GM19240 (cell line): Measurements from ENCODE around the gene HOXC11.
A peak's percentile ranks its signal among the peaks of the same experiment; 100 is the strongest.

Source experiments
- DNase-seq: peaks from one replicate; pipeline ENCODE4 v3.0.0; 2011; ENCODE audit warnings: low spot score; ENCODE audit not compliant: insufficient read length

Gene HOXC11

GRCh38 chr12:54009171-54010052 is 36.5 kb downstream of the HOXC11 start:
- no peak for DNase-seq

GRCh38 chr12:54010053-54010971 is 37.4 kb downstream of the HOXC11 start:
- DNase-seq = no peak

- DNase-seq = no peak
Measured at GRCh38 chr12:54010972-54011664, 38.2 kb downstream of the HOXC11 start.

GRCh38 chr12:54011665-54012532 is 39.0 kb downstream of the HOXC11 start:
- no peak for DNase-seq

- no peak for DNase-seq
Measured at GRCh38 chr12:54012631-54013409, 39.9 kb downstream of the HOXC11 start.

- no peak for DNase-seq
Measured at GRCh38 chr12:54014377-54015017, 41.6 kb downstream of the HOXC11 start.

GRCh38 chr12:54015018-54015931 is 42.3 kb downstream of the HOXC11 start:
- no peak for DNase-seq

- DNase-seq = no peak
Measured at GRCh38 chr12:54016051-54016450, 43.1 kb downstream of the HOXC11 start.

- DNase-seq = no peak
Measured at GRCh38 chr12:54016478-54016964, 43.6 kb downstream of the HOXC11 start.

GRCh38 chr12:54017027-54017788 is 44.3 kb downstream of the HOXC11 start:
- DNase-seq = no peak

GRCh38 chr12:54017878-54018467 is 45.0 kb downstream of the HOXC11 start:
- DNase-seq = peak; percentile 90

- DNase-seq = no peak
Measured at GRCh38 chr12:54018468-54018984, 45.6 kb downstream of the HOXC11 start.

- no peak for DNase-seq
Measured at GRCh38 chr12:54019091-54019811, 46.3 kb downstream of the HOXC11 start.

- DNase-seq = no peak
Measured at GRCh38 chr12:54019924-54020590, 47.1 kb downstream of the HOXC11 start.

- no peak for DNase-seq
Measured at GRCh38 chr12:54020591-54021405, 47.9 kb downstream of the HOXC11 start.
